Measurements from ENCODE around the gene CCDC180. TPM values are rescaled to one million over a fixed set of nuclear protein-coding genes. Genes with fewer than 3 reads are reported as not detected.

The CCDC180 gene
- total and polyA plus RNA-seq, 9 of the 15 experiments (the other 6 are each of a cell fraction or from before 2014, with no cell fraction given) = 0.56 to 4.2 (median 2.5) TPM

- intact Hi-C loops (cut with micrococcal nuclease) = no loop called here
- FAIRE-seq (no peak), DNase-seq (ENCODE audit: extremely low read depth in 1 of 4, low spot score in 3 of 4) (no peak), ATAC-seq (no peak)
- no peaks in the 10 kb centered on the region for H3K79me2 ChIP-seq (ENCODE audit: control insufficient read depth, insufficient read depth, low read length)
- no peak overlapping the region for H3K4me3 ChIP-seq
- no peaks in the 10 kb centered on the region for H3K9me1 ChIP-seq (ENCODE audit: control insufficient read depth, insufficient read depth, low read length)
- H3K36me3 ChIP-seq (ENCODE audit: control insufficient read depth, insufficient read depth, low read length) = no peaks in the 10 kb centered on the region
- ChIA-PET CTCF (ENCODE audit: low intra/inter-chr PET ratio) (no interaction called here), POLR2A (no interaction called here)
- H3K4me2 ChIP-seq (ENCODE audit: insufficient read depth, low read length) = no peak overlapping the region
- H3K9me3 ChIP-seq (replicated peaks; ENCODE audit: control insufficient read depth, insufficient read depth, low read depth, low read length) = no peaks in the 10 kb centered on the region
- in situ Hi-C loops (cut with MboI) = no loop called here
- no peak overlapping the region for H3K27ac ChIP-seq (ENCODE audit: extremely low read depth, low read depth, low read length)
- no peaks in the 10 kb centered on the region for H4K20me1 ChIP-seq (replicated peaks; ENCODE audit: control insufficient read depth, insufficient read depth, low read length)
- no TSS peak for BruUV-seq (replicated peaks)
- H2AFZ ChIP-seq (ENCODE audit: low read depth, low read length) = no peak overlapping the region
- no peaks in the 10 kb centered on the region for H3K27me3 ChIP-seq (ENCODE audit: control insufficient read depth in 2 of 2, insufficient read depth in 2 of 2, low read length in 2 of 2)
- H3K4me1 ChIP-seq (replicated peaks in 1 of 2; ENCODE audit: control insufficient read depth in 2 of 2, insufficient read depth in 2 of 2, low read length in 2 of 2) = peaks cover 0 to 4% of the 10 kb centered on the region in 2 experiments; a peak in 2 of 5 replicates
- WGBS (ENCODE audit: insufficient coverage, low coverage, missing lambda C conversion rate) = 38% methylated on average over 5 of the region's 5 CpGs
- H3K9ac ChIP-seq (ENCODE audit: insufficient read depth in 1 of 2, low read depth in 2 of 2, low read length in 2 of 2) = no peak overlapping the region
- TF ChIP-seq, protein P1, sequence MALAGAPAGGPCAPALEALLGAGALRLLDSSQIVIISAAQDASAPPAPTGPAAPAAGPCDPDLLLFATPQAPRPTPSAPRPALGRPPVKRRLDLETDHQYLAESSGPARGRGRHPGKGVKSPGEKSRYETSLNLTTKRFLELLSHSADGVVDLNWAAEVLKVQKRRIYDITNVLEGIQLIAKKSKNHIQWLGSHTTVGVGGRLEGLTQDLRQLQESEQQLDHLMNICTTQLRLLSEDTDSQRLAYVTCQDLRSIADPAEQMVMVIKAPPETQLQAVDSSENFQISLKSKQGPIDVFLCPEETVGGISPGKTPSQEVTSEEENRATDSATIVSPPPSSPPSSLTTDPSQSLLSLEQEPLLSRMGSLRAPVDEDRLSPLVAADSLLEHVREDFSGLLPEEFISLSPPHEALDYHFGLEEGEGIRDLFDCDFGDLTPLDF (CRISPR knock-in tag; IDR thresholded peaks at IDR 0.05) = no peak
- no peak for TF ChIP-seq FUS (optimal IDR thresholded peaks at IDR 0.05; ENCODE audit: low read depth, low read length)
- TF ChIP-seq DACH1 (IDR thresholded peaks at IDR 0.05; ENCODE audit: partially characterized antibody) = no peak
- TF ChIP-seq MITF (IDR thresholded peaks at IDR 0.05) = no peak
- TF ChIP-seq CEBPB (tag; IDR thresholded peaks at IDR 0.05) = no peak
- no peak for TF ChIP-seq KDM4B (IDR thresholded peaks at IDR 0.05; ENCODE audit: borderline replicate concordance in 2 of 2, low read depth in 1 of 2)
- no peak for TF ChIP-seq ZBTB9 (CRISPR knock-in tag; IDR thresholded peaks at IDR 0.05)
- no peak for TF ChIP-seq SMAD3 (CRISPR knock-in tag; conservative IDR thresholded peaks at IDR 0.05)
- TF ChIP-seq ZNF24 (IDR thresholded peaks at IDR 0.05) = no peak
- no peak for TF ChIP-seq ZNF23 (CRISPR knock-in tag; IDR thresholded peaks at IDR 0.05)
- TF ChIP-seq HNRNPH1 (optimal IDR thresholded peaks at IDR 0.05; ENCODE audit: low read depth, low read length) = no peak
- TF ChIP-seq LARP7 (IDR thresholded peaks at IDR 0.05) = no peak
- no peak for TF ChIP-seq TFE3 (CRISPR knock-in tag; IDR thresholded peaks at IDR 0.05)
- TF ChIP-seq TCF7L2 (IDR thresholded peaks at IDR 0.05; ENCODE audit: low read depth, low read length) = no peak
- no peak for TF ChIP-seq NFIX (CRISPR knock-in tag; IDR thresholded peaks at IDR 0.05; ENCODE audit: low read depth)
- no peak for TF ChIP-seq ZBTB8A (IDR thresholded peaks at IDR 0.05; ENCODE audit: partially characterized antibody)
- no peak for TF ChIP-seq HDAC2 (IDR thresholded peaks at IDR 0.05)
- TF ChIP-seq CREBBP (IDR thresholded peaks at IDR 0.05; ENCODE audit: low read depth, low read length) = no peak
- no peak for TF ChIP-seq ZNF232 (CRISPR knock-in tag; IDR thresholded peaks at IDR 0.05)
Observed at GRCh38 chr9:97324954-97325353, 17.5 kb downstream of the CCDC180 start.

All from K562 (cell line).